H1 (cell line): ENCODE results near the gene THBS3. TPM values are rescaled to one million over a fixed set of nuclear protein-coding genes. Genes with fewer than 3 reads are reported as not detected.

Source experiments
- ASH2L ChIP-seq: fragments of 200-600, 300-600 bp; sonication (generic); IDR thresholded peaks from one replicate; pipeline ENCODE4 v1.7.1; 2017; ENCODE audit warnings: low read length
- ATF2 ChIP-seq: IDR thresholded peaks from 2 replicates; pipeline ENCODE4 v1.6.1; 2012; ENCODE audit warnings: low read length, inconsistent platforms
- CTBP2 ChIP-seq: IDR thresholded peaks from 2 replicates; pipeline ENCODE4 v1.7.0; 2011; ENCODE audit warnings: borderline replicate concordance, mild to moderate bottlenecking, moderate library complexity, mixed read lengths, low read length; ENCODE audit not compliant: insufficient read depth, insufficient read length
- CTCF ChIP-seq, 3 experiments: IDR thresholded peaks; 1 replicate in 2 of 3; 2 replicates in 1 of 3; pipeline versions ENCODE4 v1.5.1 to v1.6.1; 2011; ENCODE audit warnings: low read length in 3 of 3, mild to moderate bottlenecking in 3 of 3, inconsistent platforms in 2 of 3, low read depth in 1 of 3, moderate library complexity in 1 of 3; ENCODE audit not compliant: insufficient read depth in 1 of 3; ENCODE audit errors: control extremely low read depth in 1 of 3
- EGR1 ChIP-seq: IDR thresholded peaks from 2 replicates; pipeline ENCODE4 v1.6.1; 2011; ENCODE audit warnings: low read depth, low read length, borderline replicate concordance
- EP300 ChIP-seq, 2 experiments: IDR thresholded peaks; 1 replicate in 1 of 2; 2 replicates in 1 of 2; pipeline ENCODE4 v1.6.1; 2011 to 2012; ENCODE audit warnings: low read depth in 2 of 2, low read length in 2 of 2, mild to moderate bottlenecking in 2 of 2, borderline replicate concordance in 1 of 2, inconsistent platforms in 1 of 2, moderate library complexity in 1 of 2
- EZH2 ChIP-seq: fragments of 200-600 bp; sonication (generic); IDR thresholded peaks from 2 replicates; pipeline ENCODE4 v1.7.1; 2012; ENCODE audit warnings: low read depth, mild to moderate bottlenecking, moderate library complexity, low read length, inconsistent platforms; ENCODE audit not compliant: severe bottlenecking
- HDAC6 ChIP-seq: IDR thresholded peaks from one replicate; pipeline ENCODE4 v1.7.1; 2012; ENCODE audit warnings: low read depth, mild to moderate bottlenecking, inconsistent platforms, low read length, moderate library complexity
- JUND ChIP-seq: IDR thresholded peaks from 2 replicates; pipeline ENCODE4 v1.6.1; 2011; ENCODE audit warnings: mild to moderate bottlenecking, improper control_type of control experiment, low read length
- KDM5A ChIP-seq: fragments of 200-600 bp; IDR thresholded peaks from 2 replicates; pipeline ENCODE4 v1.7.1; 2012; ENCODE audit warnings: mild to moderate bottlenecking, low read length, inconsistent platforms, mixed read lengths
- MAFK ChIP-seq: IDR thresholded peaks from 2 replicates; pipeline ENCODE4 v1.6.1; 2012; ENCODE audit warnings: low read depth, mild to moderate bottlenecking, improper control_type of control experiment, low read length
- PHF8 ChIP-seq: fragments of 200-600 bp; sonication (generic); conservative IDR thresholded peaks from 2 replicates; pipeline ENCODE4 v1.7.1; 2012; ENCODE audit warnings: low read depth, mild to moderate bottlenecking, inconsistent platforms, low read length, moderate library complexity
- POLR2A ChIP-seq, 2 experiments: IDR thresholded peaks; 1 replicate in 1 of 2; 2 replicates in 1 of 2; pipeline ENCODE4 v1.6.1; 2011; ENCODE audit warnings: low read depth in 2 of 2, low read length in 2 of 2, mild to moderate bottlenecking in 2 of 2; ENCODE audit errors: control extremely low read depth in 1 of 2
- POLR2AphosphoS5 ChIP-seq: IDR thresholded peaks from 2 replicates; pipeline ENCODE4 v1.6.1; 2011; ENCODE audit warnings: low read depth, low read length
- RXRA ChIP-seq: IDR thresholded peaks from 2 replicates; pipeline ENCODE4 v1.6.1; 2011; ENCODE audit warnings: low read depth, mild to moderate bottlenecking, low read length, moderate library complexity; ENCODE audit not compliant: insufficient read depth
- SAP30 ChIP-seq: fragments of 300-600 bp; sonication (generic); IDR thresholded peaks from 2 replicates; pipeline ENCODE4 v1.7.1; 2012; ENCODE audit warnings: low read length, moderate library complexity, mild to moderate bottlenecking, inconsistent platforms; ENCODE audit not compliant: insufficient read depth, insufficient replicate concordance
- TAF1 ChIP-seq: IDR thresholded peaks from 2 replicates; pipeline ENCODE4 v1.6.1; 2011; ENCODE audit warnings: mild to moderate bottlenecking, low read depth, low read length
- USF2 ChIP-seq: IDR thresholded peaks from 2 replicates; pipeline ENCODE4 v1.6.1; 2011; ENCODE audit warnings: low read length, improper control_type of control experiment
- YY1 ChIP-seq: IDR thresholded peaks from 2 replicates; pipeline ENCODE4 v1.6.1; 2011; ENCODE audit warnings: low read depth, mild to moderate bottlenecking, low read length
- polyA plus RNA-seq, 7 experiments: library from polyadenylated mRNA; depleted of rRNA in 3 of 7; stranded (reverse) in 5 of 7; unstranded in 2 of 7; fragments of >200 nt in 5 of 7; fragments of 200-250 nt in 2 of 7; gene quantifications; 1 replicate in 5 of 7; 2 replicates in 1 of 7; 4 replicates in 1 of 7; pipeline versions ENCODE4 v1.2.1 to v1.2.3, GENCODE V29; 2011 to 2013; ENCODE audit warnings: missing spikeins in 2 of 7, mixed read lengths in 2 of 7
- total RNA-seq: library from RNA; stranded (reverse); fragmentation: NEBNext Ultra II Directional; extraction: Animal tissue kit (Norgen Biotek cat#: 25700); gene quantifications from 2 replicates; pipeline ENCODE4 v1.2.1, GENCODE V29; 2021

The THBS3 gene
- total and polyA plus RNA-seq, 2 of the 8 experiments (the other 6 are each of a cell fraction or from before 2014, with no cell fraction given), result 3.0 to 3.5 TPM

GRCh38 chr1:155241069-155241679 lies 33.5 kb upstream of the THBS3 start (continued):
- peak; percentile 99 for TF ChIP-seq USF2
- peak; percentile 76 for TF ChIP-seq SAP30
- TF ChIP-seq CTCF (IDR thresholded peaks at IDR 0.05; ENCODE audit: control extremely low read depth in 1 of 3, insufficient read depth in 1 of 3, low read depth in 1 of 3, low read length in 3 of 3), result no peak
- TF ChIP-seq EGR1, result no peak
- 0 out of 2 replicates have a peak, but pooled peaks have one; percentile 23 for TF ChIP-seq JUND
- TF ChIP-seq POLR2A (IDR thresholded peaks at IDR 0.05; ENCODE audit: control extremely low read depth in 1 of 2, low read depth in 2 of 2, low read length in 2 of 2), result no peak; a peak in 1 of 3 replicates
- peak; percentile 99 for TF ChIP-seq YY1
- TF ChIP-seq KDM5A, result peak; percentile 67; the same call in 1 of the 2 replicates
- no peak for TF ChIP-seq TAF1
- no peak for TF ChIP-seq RXRA
- TF ChIP-seq CTBP2, result no peak
- TF ChIP-seq HDAC6, result no peak
- TF ChIP-seq EZH2, result no peak
- no peak for TF ChIP-seq POLR2AphosphoS5
- TF ChIP-seq EP300 (IDR thresholded peaks at IDR 0.05; ENCODE audit: borderline replicate concordance in 1 of 2, low read depth in 2 of 2, low read length in 2 of 2), result peak in 1 of 2 experiments; percentile 71; a peak in 1 of 3 replicates
- 0 out of 2 replicates have a peak, but pooled peaks have one; percentile 49 for TF ChIP-seq ATF2
- TF ChIP-seq MAFK, result 0 out of 2 replicates have a peak, but pooled peaks have one; percentile 3
- no peak for TF ChIP-seq PHF8
- no peak for TF ChIP-seq ASH2L
